Spleen (tissue), 11 donors: Measurements from ENCODE around the gene SLC39A11. TPM values are rescaled to one million over a fixed set of nuclear protein-coding genes. Genes with fewer than 3 reads are reported as not detected.

Experiments used
- DNase-seq: peaks from one replicate; pipeline ENCODE4 v3.0.0-alpha.2; 2020
- H3K27ac ChIP-seq, 8 donors: fragments of 200-600 bp; sonication (generic) in 7 of 8; 1 replicate in 4 of 8; 2 replicates in 4 of 8; pipeline versions ENCODE4 v1.5.0 to v1.8.0; 2016 to 2021; ENCODE audit warnings: inconsistent platforms in 4 of 8, mild to moderate bottlenecking in 4 of 8, moderate library complexity in 1 of 8
- H3K27me3 ChIP-seq, 7 donors: fragments of 200-600 bp; sonication (generic) in 6 of 7; replicated peaks in 1 of 7; 1 replicate in 4 of 7; 2 replicates in 3 of 7; pipeline versions ENCODE4 v1.5.0 to v1.8.0; 2016 to 2021; ENCODE audit warnings: inconsistent platforms in 3 of 7, mild to moderate bottlenecking in 1 of 7
- H3K36me3 ChIP-seq, 6 donors: fragments of 200-600 bp; sonication (generic) in 5 of 6; 1 replicate in 4 of 6; 2 replicates in 2 of 6; pipeline versions ENCODE4 v1.5.0 to v1.8.0; 2016 to 2021; ENCODE audit warnings: inconsistent platforms in 2 of 6
- H3K4me1 ChIP-seq, 6 donors: fragments of 200-600 bp; sonication (generic) in 5 of 6; 1 replicate in 3 of 6; 2 replicates in 3 of 6; pipeline versions ENCODE4 v1.5.0 to v1.8.0; 2016 to 2021; ENCODE audit warnings: inconsistent platforms in 3 of 6
- H3K4me3 ChIP-seq, 8 donors: fragments of 200-600 bp; sonication (generic) in 7 of 8; 1 replicate in 4 of 8; 2 replicates in 4 of 8; pipeline versions ENCODE4 v1.5.0 to v1.8.0; 2016 to 2021; ENCODE audit warnings: inconsistent platforms in 4 of 8, mild to moderate bottlenecking in 4 of 8, moderate library complexity in 2 of 8
- H3K9me3 ChIP-seq, 8 donors: fragments of 200-600 bp; sonication (generic) in 7 of 8; 1 replicate in 4 of 8; 2 replicates in 4 of 8; pipeline versions ENCODE4 v1.5.0 to v1.8.0; 2016 to 2021; ENCODE audit warnings: inconsistent platforms in 4 of 8
- CTCF ChIP-seq, 11 experiments: fragments of 200-600 bp in 7 of 11; fragments of 450-650 bp in 4 of 11; sonication (generic) in 4 of 11; IDR thresholded peaks in 8 of 11; conservative IDR thresholded peaks in 3 of 11; 1 replicate in 7 of 11; 2 replicates in 4 of 11; pipeline versions ENCODE4 v1.4.0 to v1.8.0; 2016 to 2021; ENCODE audit warnings: antibody characterized with exemption in 11 of 11, inconsistent platforms in 4 of 11, mild to moderate bottlenecking in 1 of 11
- POLR2A ChIP-seq, 3 donors: fragments of 450-650 bp; IDR thresholded peaks; one replicate each; pipeline ENCODE4 v1.5.1; 2017; ENCODE audit warnings: antibody characterized with exemption in 3 of 3, mild to moderate bottlenecking in 1 of 3
- POLR2AphosphoS5 ChIP-seq, 3 donors: sonication (generic); formaldehyde crosslinking; IDR thresholded peaks; one replicate each; pipeline ENCODE4 v1.5.1; 2017; ENCODE audit warnings: antibody characterized with exemption in 3 of 3
- WGBS, 5 donors: extraction: QIAGEN DNeasy Blood & Tissue Kit in 3 of 5; methylation state at CpG; one replicate each; pipeline versions ENCODE4 v1.1.5 to v1.1.7; 2013 to 2018; 5-methylcytosine and 5-hydroxymethylcytosine counted together
- intact Hi-C: fragments of 100-400 bp; cut with DNase I; formaldehyde crosslinking; loops from one replicate; pipeline ENCODE4 v1.15.0; 2023; ENCODE audit warnings: low total_unique reads
- polyA plus RNA-seq, 3 donors: library from polyadenylated mRNA; stranded (reverse); fragments of 200-250 nt; gene quantifications; one replicate each; pipeline ENCODE4 v1.2.1, GENCODE V29; 2013
- total RNA-seq, 7 donors: library from RNA; depleted of rRNA in 3 of 7; stranded (reverse); fragments of >200 nt in 3 of 7; fragmentation: NEBNext Ultra II Directional in 4 of 7; extraction: Animal tissue kit (Norgen Biotek cat#: 25700) in 4 of 7; gene quantifications; one replicate each; pipeline versions ENCODE4 v1.1.0 to v1.2.1, GENCODE V29; 2016 to 2021
- donor health status: healthy with polysubstance abuse.
- donor health status: DM: no; HTN: no; CAD: no; lungs with moderate emphysema.
- donor health status: DM: no; HTN: no; CAD: no.
- donor health status: Bipolar disorder and iron deficiency.
- donor health status: healthy.
- donor health status: DM: no; HTN: no; CAD: no.
- donor health status: DM: yes; HTN: yes; CAD: no.

The SLC39A11 gene
- total and polyA plus RNA-seq, 10 donors: 4.1 to 45.2 (median 27.8) TPM

DNA sequence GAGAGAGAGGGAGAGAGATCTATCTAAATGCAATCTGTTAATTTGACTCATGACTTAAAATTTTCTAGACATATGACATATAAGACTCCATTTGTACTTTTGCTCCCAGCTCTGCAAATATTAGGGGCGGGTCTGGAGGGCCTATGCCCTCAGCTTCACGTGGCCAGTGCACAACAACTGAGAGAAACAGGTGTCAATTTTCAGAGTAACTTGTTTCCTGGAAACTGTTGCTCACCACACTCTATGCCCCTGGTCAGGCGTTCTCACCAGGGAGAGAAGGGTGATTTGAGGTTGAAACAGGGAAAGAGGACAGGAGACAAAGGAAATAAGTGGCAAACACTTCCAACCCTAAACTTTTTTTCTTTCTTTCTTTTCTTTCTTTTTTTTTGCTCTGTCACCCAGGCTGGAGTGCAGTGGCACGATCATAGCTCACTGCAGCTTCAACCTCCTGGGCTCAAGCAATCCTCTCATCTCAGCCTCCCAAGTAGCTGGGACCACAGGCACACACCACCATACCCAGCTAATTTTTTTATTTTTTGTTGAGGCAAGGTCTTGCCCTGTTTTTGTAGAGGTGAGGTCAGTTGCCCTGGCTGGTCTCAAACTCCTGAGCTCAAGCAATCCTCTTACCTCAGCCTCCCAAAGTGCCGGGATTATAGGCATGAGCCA is 270.0 kb downstream of the SLC39A11 start:
- Histone ChIP-seq H3K36me3 (peaks cover 0 to 75% (median 14%) of the 10 kb centered on the region in 6 donors), H3K4me3 (no peak overlapping the region), H3K9me3 (peaks cover 0 to 37% (median 30%) of the 10 kb centered on the region in 8 donors), H3K27me3 (no peaks in the 10 kb centered on the region), H3K4me1 (no peaks in the 10 kb centered on the region), H3K27ac (no peak overlapping the region)
- intact Hi-C loops: no loop called here
- WGBS, 5 donors: 69 to 85% (median 78%) methylated on average over 5 of the region's 5 CpGs
- no peak for DNase-seq
- no peak for TF ChIP-seq POLR2A (IDR thresholded peaks at IDR 0.05)
- TF ChIP-seq CTCF (IDR thresholded peaks at IDR 0.05 in 8 of 11, conservative IDR thresholded peaks at IDR 0.05 in 3 of 11): no peak
- TF ChIP-seq POLR2AphosphoS5 (IDR thresholded peaks at IDR 0.05): no peak

GRCh38 chr17:72816406-72816805 is 276.1 kb downstream of the SLC39A11 start:
- H3K4me1 ChIP-seq: no peaks in the 10 kb centered on the region
- TF ChIP-seq POLR2AphosphoS5 (IDR thresholded peaks at IDR 0.05): no peak
- TF ChIP-seq POLR2A (IDR thresholded peaks at IDR 0.05): no peak
- TF ChIP-seq CTCF (IDR thresholded peaks at IDR 0.05 in 8 of 11, conservative IDR thresholded peaks at IDR 0.05 in 3 of 11): no peak
- H3K27ac ChIP-seq: no peak overlapping the region
- H3K27me3 ChIP-seq: no peaks in the 10 kb centered on the region
- no peak overlapping the region for H3K4me3 ChIP-seq
- DNase-seq: no peak
- H3K36me3 ChIP-seq: peaks cover 0 to 77% (median 2%) of the 10 kb centered on the region in 6 donors
- H3K9me3 ChIP-seq: peaks cover 0 to 19% (median 13%) of the 10 kb centered on the region in 8 donors
- 92 to 95% (median 93%) methylated on average over 7 of the region's 7 CpGs for WGBS, 5 donors
- intact Hi-C loops: no loop called here

GRCh38 chr17:72813481-72813880 is 279.0 kb downstream of the SLC39A11 start:
- no peak for DNase-seq
- H3K9me3 ChIP-seq: peaks cover 3 to 29% (median 26%) of the 10 kb centered on the region in 8 donors
- H3K27ac ChIP-seq: no peak overlapping the region
- intact Hi-C loops: no loop called here
- peaks cover 0 to 88% (median 0%) of the 10 kb centered on the region in 6 donors for H3K36me3 ChIP-seq
- no peaks in the 10 kb centered on the region for H3K4me1 ChIP-seq
- H3K27me3 ChIP-seq: no peaks in the 10 kb centered on the region
- WGBS, 5 donors: 85 to 96% (median 89%) methylated on average over 5 of the region's 5 CpGs
- H3K4me3 ChIP-seq: no peak overlapping the region
- TF ChIP-seq POLR2A (IDR thresholded peaks at IDR 0.05) (no peak), POLR2AphosphoS5 (IDR thresholded peaks at IDR 0.05) (no peak), CTCF (IDR thresholded peaks at IDR 0.05 in 8 of 11, conservative IDR thresholded peaks at IDR 0.05 in 3 of 11) (no peak)

DNA sequence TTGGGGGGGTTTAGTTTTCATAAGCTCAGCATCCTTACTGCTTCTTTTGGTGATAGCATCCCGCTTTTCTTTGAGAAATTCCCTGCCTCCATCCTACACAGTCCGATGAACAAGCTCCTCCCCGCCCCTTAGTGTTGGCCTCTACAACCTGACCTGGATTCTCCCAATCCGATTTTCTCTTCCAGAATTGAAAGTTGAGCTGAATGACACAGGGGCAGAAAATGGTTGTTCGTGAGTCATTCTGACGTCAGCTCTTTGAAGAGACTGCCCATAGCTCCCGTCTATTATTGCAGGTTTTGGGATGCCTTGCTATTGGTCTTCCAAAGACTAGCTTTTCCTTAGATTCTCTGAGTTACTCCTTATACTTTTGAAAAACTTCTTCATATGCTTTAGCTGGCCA is 279.7 kb downstream of the SLC39A11 start:
- H3K4me3 ChIP-seq: no peak overlapping the region
- 92 to 97% (median 95%) methylated on average over 7 of the region's 7 CpGs for WGBS, 5 donors
- intact Hi-C loops: no loop called here
- DNase-seq: no peak
- H3K9me3 ChIP-seq: peaks cover 3 to 29% (median 26%) of the 10 kb centered on the region in 8 donors
- no peaks in the 10 kb centered on the region for H3K4me1 ChIP-seq
- peaks cover 0 to 81% (median 0%) of the 10 kb centered on the region in 6 donors for H3K36me3 ChIP-seq
- no peak overlapping the region for H3K27ac ChIP-seq
- H3K27me3 ChIP-seq: no peaks in the 10 kb centered on the region
- TF ChIP-seq CTCF (IDR thresholded peaks at IDR 0.05 in 8 of 11, conservative IDR thresholded peaks at IDR 0.05 in 3 of 11) (no peak), POLR2A (IDR thresholded peaks at IDR 0.05) (no peak), POLR2AphosphoS5 (IDR thresholded peaks at IDR 0.05) (no peak)
